ENCODE results near the gene KIAA0825.

GRCh38 chr5:94501365-94501764 is 117.0 kb downstream of the KIAA0825 start:
- no peak for TF ChIP-seq POLR2AphosphoS5 (IDR thresholded peaks at IDR 0.05; ENCODE audit: low read depth)
- TF ChIP-seq EZH2phosphoT487 (IDR thresholded peaks at IDR 0.05; ENCODE audit: unreplicated experiment): no peak
- no peak for TF ChIP-seq CTCF (conservative IDR thresholded peaks at IDR 0.05; ENCODE audit: low read depth in 2 of 2)
- TF ChIP-seq EZH2 (IDR thresholded peaks at IDR 0.05; ENCODE audit: low read depth, unreplicated experiment): no peak
- no peak for TF ChIP-seq REST (IDR thresholded peaks at IDR 0.05; ENCODE audit: unreplicated experiment)
- TF ChIP-seq JUNB (IDR thresholded peaks at IDR 0.05; ENCODE audit: unreplicated experiment): no peak
- TF ChIP-seq ETS1 (IDR thresholded peaks at IDR 0.05): no peak
- TF ChIP-seq CREB1 (CRISPR knock-in tag; IDR thresholded peaks at IDR 0.05; ENCODE audit: low read depth): no peak
- TF ChIP-seq ZNF114 (CRISPR knock-in tag; IDR thresholded peaks at IDR 0.05): no peak

Data from GM23338 (cell line).